Activated naive CD4-positive, alpha-beta T cell treated with anti-CD3 and anti-CD28 coated beads for 36 hours (primary cell): Measurements from ENCODE around the gene OTX1. TPM values are rescaled to one million over a fixed set of nuclear protein-coding genes. Genes with fewer than 3 reads are reported as not detected.
A peak's percentile ranks its signal among the peaks of the same experiment; 100 is the strongest.

Experiments used
- CTCF ChIA-PET: fragments of 350-600 bp; sonication (Branson Sonifier 250); formaldehyde crosslinking; loops from one replicate; lab custom pipeline; 2021; ENCODE audit warnings: antibody characterized with exemption; lab: Charles Lee
- DNase-seq: peaks from one replicate; pipeline ENCODE4 v3.0.0-alpha.2; 2020
- H3K27ac Mint-ChIP-seq: one replicate; pipeline ENCODE4 v1.8.0; 2021; ENCODE audit warnings: mild to moderate bottlenecking, mixed read lengths
- H3K27me3 Mint-ChIP-seq: one replicate; pipeline ENCODE4 v1.8.0; 2021; ENCODE audit warnings: low read depth, mixed read lengths
- H3K36me3 Mint-ChIP-seq: one replicate; pipeline ENCODE4 v1.8.0; 2021; ENCODE audit warnings: low read depth, mixed read lengths
- H3K4me1 Mint-ChIP-seq: one replicate; pipeline ENCODE4 v1.8.0; 2021; ENCODE audit warnings: low read depth, mixed read lengths
- H3K4me3 Mint-ChIP-seq: one replicate; pipeline ENCODE4 v1.8.0; 2021; ENCODE audit warnings: mild to moderate bottlenecking, moderate library complexity, mixed read lengths
- H3K9me3 Mint-ChIP-seq: one replicate; pipeline ENCODE4 v1.8.0; 2021; ENCODE audit warnings: mixed read lengths
- intact Hi-C: fragments of 100-400 bp; cut with micrococcal nuclease; formaldehyde crosslinking; loops from one replicate; pipeline ENCODE4 v1.15.1; 2023
- total RNA-seq, 2 experiments: library from RNA; stranded (reverse); gene quantifications; one replicate each; pipeline ENCODE4 v1.2.3, GENCODE V29; 2021

The OTX1 gene
- total RNA-seq, 2 experiments from 2014 or later: not detected

GRCh38 chr2:63048367-63049171 is 2.1 kb upstream of the OTX1 start:
- intact Hi-C loops: loop anchor here (2.0 kb wide), 1 partner anchor 14 kb away; no protein-coding TSS in a partner anchor
- peak; percentile 5 for DNase-seq

GRCh38 chr2:63049211-63049969 is 1.2 kb upstream of the OTX1 start:
- H3K27ac Mint-ChIP-seq: no peak overlapping the region
- intact Hi-C loops: loop anchor here (2.0 kb wide), 1 partner anchor 13 kb away; no protein-coding TSS in a partner anchor
- no peak for DNase-seq
- peaks cover 12% of the 10 kb centered on the region for H3K36me3 Mint-ChIP-seq
- peaks cover 77% of the 10 kb centered on the region for H3K27me3 Mint-ChIP-seq
- H3K4me1 Mint-ChIP-seq: peaks cover 52% of the 10 kb centered on the region
- peak overlapping the region; percentile 80 for H3K4me3 Mint-ChIP-seq
- no peaks in the 10 kb centered on the region for H3K9me3 Mint-ChIP-seq
- CTCF ChIA-PET: no interaction called here

More at GRCh38 chr2:63048367-63049171, 2.1 kb upstream of the OTX1 start:
- H3K4me1 Mint-ChIP-seq: peaks cover 46% of the 10 kb centered on the region
- peaks cover 12% of the 10 kb centered on the region for H3K36me3 Mint-ChIP-seq
- H3K4me3 Mint-ChIP-seq: peak overlapping the region; percentile 46
- no peaks in the 10 kb centered on the region for H3K9me3 Mint-ChIP-seq
- CTCF ChIA-PET: no interaction called here
- H3K27ac Mint-ChIP-seq: no peak overlapping the region
- peaks cover 72% of the 10 kb centered on the region for H3K27me3 Mint-ChIP-seq

DNA sequence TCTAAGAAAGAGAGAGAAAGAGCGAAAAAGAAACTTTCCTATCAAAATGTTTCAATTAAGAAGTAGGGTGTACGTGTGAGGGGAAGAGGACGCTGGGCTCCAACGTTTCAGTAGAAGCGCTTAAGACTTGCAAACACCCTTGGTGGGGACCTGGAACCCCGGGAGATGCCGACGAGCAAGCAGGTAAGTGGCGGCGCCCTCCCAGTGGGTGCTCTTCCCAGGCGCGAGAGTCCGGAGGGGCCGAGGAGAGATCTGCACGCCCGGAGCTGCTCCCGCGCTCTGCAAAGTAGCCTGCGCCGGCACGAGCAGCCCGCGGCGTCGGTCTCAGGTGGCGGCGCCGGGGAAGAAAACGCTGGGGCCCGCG is 678 bp upstream of the OTX1 start:
- CTCF ChIA-PET: no interaction called here
- no peak overlapping the region for H3K27ac Mint-ChIP-seq
- no peaks in the 10 kb centered on the region for H3K9me3 Mint-ChIP-seq
- H3K4me1 Mint-ChIP-seq: peaks cover 58% of the 10 kb centered on the region
- intact Hi-C loops: loop anchor here (1.0 to 10.0 kb wide), 7 partner anchors 8 to 792 kb away; partner anchors contain the start of genes EHBP1, TMEM17 and UGP2
- H3K36me3 Mint-ChIP-seq: peaks cover 10% of the 10 kb centered on the region
- DNase-seq: peak; percentile 6
- H3K4me3 Mint-ChIP-seq: peak overlapping the region; percentile 80
- peaks cover 78% of the 10 kb centered on the region for H3K27me3 Mint-ChIP-seq

DNA sequence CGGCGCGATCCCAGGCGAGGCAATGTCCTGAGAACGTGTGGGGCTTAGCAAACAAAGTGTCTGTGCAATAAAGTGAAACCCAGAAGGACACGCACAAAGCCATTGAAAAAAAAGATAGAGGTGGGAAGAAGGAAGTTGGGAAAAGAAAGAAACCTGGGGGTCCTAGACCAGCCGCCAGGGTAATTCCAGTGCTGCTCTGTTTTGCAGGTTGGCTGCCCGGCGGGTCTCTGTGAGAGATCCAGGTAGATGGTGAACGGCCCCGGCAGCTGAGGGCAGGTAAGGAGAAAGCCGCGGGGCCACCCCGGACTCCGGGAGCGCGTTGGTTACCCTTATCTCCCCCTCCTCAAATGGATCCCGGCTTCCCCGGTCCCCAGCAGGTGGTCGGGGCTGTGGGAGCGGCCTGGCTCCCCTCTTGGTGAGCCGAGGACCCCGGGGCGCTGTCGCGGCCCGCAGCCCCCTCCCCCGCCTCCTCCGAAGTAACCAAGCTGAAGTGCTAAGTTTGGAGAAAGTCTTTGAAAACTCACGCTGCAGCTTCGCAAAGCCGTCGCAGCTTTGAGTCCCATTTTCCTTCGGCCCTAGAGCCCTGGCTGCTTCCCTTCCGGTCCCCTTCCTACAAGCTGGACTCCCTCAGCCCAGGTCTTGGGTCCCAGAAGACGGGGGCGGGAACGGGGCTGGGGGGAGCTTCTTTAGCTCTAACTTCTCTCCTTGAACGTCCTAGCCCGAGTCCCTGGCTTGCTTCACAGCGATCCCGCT is 588 bp downstream of the OTX1 start:
- Mint-ChIP-seq H3K4me3 (peak overlapping the region; percentile 75), H3K27me3 (peaks cover 81% of the 10 kb centered on the region), H3K4me1 (peaks cover 68% of the 10 kb centered on the region), H3K9me3 (no peaks in the 10 kb centered on the region), H3K27ac (no peak overlapping the region), H3K36me3 (no peaks in the 10 kb centered on the region)
- intact Hi-C loops: loop anchor here (2.0 to 10.0 kb wide), 5 partner anchors 346 to 791 kb away; partner anchors contain the start of genes EHBP1, TMEM17 and UGP2
- DNase-seq: peak; percentile 8
- CTCF ChIA-PET: interaction anchor here (0.6 kb wide), 1 partner anchor 224 kb away, joined by 3 read pairs; no protein-coding TSS in a partner anchor

DNA sequence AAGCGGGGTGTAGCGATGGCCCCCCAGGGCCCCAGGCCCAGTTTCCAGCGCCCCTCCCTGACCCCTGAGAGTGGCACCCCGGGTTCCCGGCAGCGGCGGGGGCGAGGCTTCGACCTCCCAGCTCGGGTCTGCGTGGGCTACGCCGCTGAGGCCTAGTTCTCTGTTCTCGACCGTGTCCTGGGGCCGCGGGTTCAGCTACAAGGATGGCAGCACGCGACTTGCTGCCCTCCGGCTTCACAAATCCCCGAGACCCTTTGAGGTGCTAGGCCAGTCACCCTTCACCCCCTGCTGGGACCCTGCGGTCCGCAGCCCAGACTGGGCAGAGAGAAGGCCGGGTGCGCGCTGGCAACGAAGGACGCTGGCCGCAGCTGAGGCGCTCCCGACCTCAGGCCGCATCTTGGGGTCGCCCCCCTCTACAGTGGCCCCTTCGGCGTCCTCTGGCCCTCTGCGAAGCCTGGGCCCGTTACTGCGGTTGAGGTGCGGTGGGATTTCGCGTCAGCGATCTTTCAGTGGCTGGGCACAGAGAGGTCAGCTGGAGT is 1.2 kb downstream of the OTX1 start:
- Mint-ChIP-seq H3K4me1 (peaks cover 71% of the 10 kb centered on the region), H3K27ac (no peak overlapping the region), H3K36me3 (no peaks in the 10 kb centered on the region), H3K27me3 (peaks cover 81% of the 10 kb centered on the region), H3K9me3 (no peaks in the 10 kb centered on the region), H3K4me3 (peak overlapping the region; percentile 46)
- no peak for DNase-seq
- CTCF ChIA-PET: interaction anchor here (0.6 kb wide), 1 partner anchor 223 kb away, joined by 3 read pairs; no protein-coding TSS in a partner anchor
- intact Hi-C loops: loop anchor here (2.0 to 10.0 kb wide), 5 partner anchors 347 to 790 kb away; partner anchors contain the start of genes EHBP1, TMEM17 and UGP2

DNA sequence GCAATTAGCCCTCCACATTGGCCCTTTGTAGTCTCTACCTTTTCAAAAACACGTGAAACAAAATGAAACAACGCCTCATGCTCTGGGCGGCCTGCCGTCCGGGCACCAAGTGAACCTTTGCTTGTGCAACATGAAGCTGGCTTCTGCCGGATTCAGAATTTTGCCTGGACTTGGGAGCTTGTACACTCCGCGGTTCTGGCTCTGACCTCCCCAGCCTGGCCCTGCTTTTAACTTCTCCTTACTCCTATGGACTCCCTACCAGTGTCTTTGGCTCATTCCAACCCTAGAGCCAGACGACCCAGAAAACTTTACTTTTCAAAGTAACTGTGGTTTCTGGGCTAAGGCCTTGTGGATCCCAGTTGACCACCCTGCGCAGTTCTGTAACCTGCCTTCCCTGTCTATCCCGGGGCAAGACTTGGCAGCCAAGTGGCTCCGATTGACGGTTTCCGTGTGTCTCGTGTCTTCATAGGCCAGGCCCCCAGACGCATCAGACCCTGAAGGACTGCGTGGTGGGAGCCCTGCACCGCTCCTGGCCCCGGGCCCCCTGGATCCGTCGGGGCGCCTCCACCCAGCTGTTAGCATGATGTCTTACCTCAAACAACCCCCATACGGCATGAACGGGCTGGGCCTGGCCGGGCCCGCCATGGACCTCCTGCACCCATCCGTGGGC is 1.9 kb downstream of the OTX1 start:
- intact Hi-C loops: loop anchor here (5.0 to 10.0 kb wide), 4 partner anchors 545 to 790 kb away; partner anchors contain the start of genes TMEM17 and UGP2
- H3K36me3 Mint-ChIP-seq: no peaks in the 10 kb centered on the region
- H3K27ac Mint-ChIP-seq: no peak overlapping the region
- no peak for DNase-seq
- H3K27me3 Mint-ChIP-seq: peaks cover 82% of the 10 kb centered on the region
- H3K9me3 Mint-ChIP-seq: no peaks in the 10 kb centered on the region
- CTCF ChIA-PET: no interaction called here
- H3K4me1 Mint-ChIP-seq: peaks cover 70% of the 10 kb centered on the region
- H3K4me3 Mint-ChIP-seq: peak overlapping the region; percentile 46

DNA sequence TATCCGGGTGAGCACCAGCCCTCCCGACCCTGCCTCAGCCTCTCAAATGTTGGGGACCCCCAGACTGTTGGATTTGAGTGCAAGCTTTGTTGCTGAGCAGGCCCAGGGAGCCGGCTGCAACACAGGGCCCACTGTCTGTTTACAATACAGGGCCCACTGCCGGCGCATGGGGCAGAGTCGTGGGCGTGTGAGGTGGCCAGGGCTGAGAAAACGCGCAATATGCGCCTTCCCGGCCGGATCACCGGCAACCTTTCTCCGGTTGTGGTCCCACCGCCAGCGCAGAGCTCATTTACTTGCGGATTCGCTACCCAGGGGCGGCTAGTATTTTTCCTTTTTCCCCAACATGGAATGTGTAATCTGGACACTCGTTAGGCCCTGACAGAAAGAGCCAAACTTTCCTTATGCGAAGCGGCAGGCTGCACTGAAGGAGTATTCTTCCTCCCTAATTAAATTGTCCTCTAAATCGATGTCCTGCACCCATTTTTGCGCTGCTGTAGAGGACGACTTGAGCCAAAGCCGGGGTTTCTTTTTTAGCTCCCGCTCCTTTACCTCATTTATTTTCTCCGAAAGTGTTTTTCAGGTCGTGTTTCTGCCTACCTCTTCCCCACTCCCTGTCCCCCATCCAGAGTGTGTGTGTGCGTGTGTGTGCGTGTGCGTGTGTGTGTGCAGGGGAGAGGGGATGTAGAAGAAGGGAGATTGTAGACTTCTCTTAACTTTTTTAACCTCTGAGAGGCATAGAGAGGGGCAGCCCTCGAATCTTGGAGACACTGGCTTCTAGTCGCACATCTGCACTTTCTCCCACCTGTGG is 2.7 kb downstream of the OTX1 start:
- H3K4me3 Mint-ChIP-seq: peak overlapping the region; percentile 32
- peaks cover 72% of the 10 kb centered on the region for H3K4me1 Mint-ChIP-seq

GRCh38 chr2:63053889-63054602 is 3.4 kb downstream of the OTX1 start:
- Mint-ChIP-seq H3K36me3 (no peaks in the 10 kb centered on the region), H3K27me3 (peaks cover 82% of the 10 kb centered on the region), H3K4me3 (peak overlapping the region; percentile 57), H3K4me1 (peaks cover 70% of the 10 kb centered on the region), H3K27ac (no peak overlapping the region), H3K9me3 (no peaks in the 10 kb centered on the region)
- DNase-seq: peak; percentile 33
- CTCF ChIA-PET: interaction anchor here (1.4 kb wide), 1 partner anchor 371 kb away, joined by 4 read pairs; no protein-coding TSS in a partner anchor
- intact Hi-C loops: loop anchor here (2.0 to 10.0 kb wide), 5 partner anchors 535 to 788 kb away; partner anchors contain the start of genes MDH1, TMEM17, UGP2 and WDPCP

More for the DNA sequence above, 2.7 kb downstream of the OTX1 start:
- H3K9me3 Mint-ChIP-seq: no peaks in the 10 kb centered on the region
- H3K27me3 Mint-ChIP-seq: peaks cover 84% of the 10 kb centered on the region
- no peaks in the 10 kb centered on the region for H3K36me3 Mint-ChIP-seq
- no peak overlapping the region for H3K27ac Mint-ChIP-seq
- CTCF ChIA-PET: no interaction called here
- intact Hi-C loops: loop anchor here (5.0 to 10.0 kb wide), 4 partner anchors 546 to 789 kb away; partner anchors contain the start of genes TMEM17 and UGP2
- no peak for DNase-seq

- H3K27ac Mint-ChIP-seq: no peak overlapping the region
- H3K36me3 Mint-ChIP-seq: no peaks in the 10 kb centered on the region
- DNase-seq: peak; percentile 7
- intact Hi-C loops: loop anchor here (2.0 to 10.0 kb wide), 6 partner anchors 367 to 787 kb away; partner anchors contain the start of genes MDH1, TMEM17, UGP2 and WDPCP
- H3K4me1 Mint-ChIP-seq: peaks cover 66% of the 10 kb centered on the region
- H3K9me3 Mint-ChIP-seq: no peaks in the 10 kb centered on the region
- peak overlapping the region; percentile 57 for H3K4me3 Mint-ChIP-seq
- CTCF ChIA-PET: interaction anchor here (1.4 kb wide), 1 partner anchor 370 kb away, joined by 4 read pairs; no protein-coding TSS in a partner anchor
- H3K27me3 Mint-ChIP-seq: peaks cover 79% of the 10 kb centered on the region
Measured at GRCh38 chr2:63054841-63055225, 4.2 kb downstream of the OTX1 start.
